Right lobe of liver (tissue), 6 donors: Measurements from ENCODE around the gene ARHGAP40. TPM values are rescaled to one million over a fixed set of nuclear protein-coding genes. Genes with fewer than 3 reads are reported as not detected.

ENCODE experiments used
- ATAC-seq, 4 donors: fragments of 200-7000 bp; cut with Tn5 transposase; one replicate each; pipeline ENCODE4 v1.9.1; 2020; ENCODE audit warnings: mild to moderate bottlenecking in 4 of 4, moderate library complexity in 4 of 4
- DNase-seq, 3 donors: peaks; one replicate each; pipeline ENCODE4 v3.0.0-alpha.2; 2020
- H3K27ac ChIP-seq, 3 donors: fragments of 200-600 bp; one replicate each; pipeline ENCODE4 v1.8.0; 2022
- H3K27me3 ChIP-seq, 2 donors: fragments of 200-600 bp; one replicate each; pipeline ENCODE4 v1.8.0; 2022
- H3K36me3 ChIP-seq, 4 donors: fragments of 200-600 bp; sonication (generic) in 1 of 4; one replicate each; pipeline versions ENCODE4 v1.5.1 to v1.8.0; 2017 to 2022; ENCODE audit warnings: control low read depth in 1 of 4
- H3K4me1 ChIP-seq, 4 donors: fragments of 200-600 bp; sonication (generic) in 1 of 4; one replicate each; pipeline versions ENCODE4 v1.5.1 to v1.8.0; 2017 to 2022; ENCODE audit warnings: control low read depth in 1 of 4
- H3K4me3 ChIP-seq, 3 donors: fragments of 200-600 bp; one replicate each; pipeline ENCODE4 v1.8.0; 2022
- H3K9me3 ChIP-seq, 4 donors: fragments of 200-600 bp; sonication (generic) in 1 of 4; one replicate each; pipeline versions ENCODE4 v1.5.1 to v1.8.0; 2017 to 2022; ENCODE audit warnings: control low read depth in 1 of 4
- POLR2A ChIP-seq: fragments of 450-650 bp; IDR thresholded peaks from one replicate; pipeline ENCODE4 v1.6.1; 2017; ENCODE audit warnings: antibody characterized with exemption, mild to moderate bottlenecking
- WGBS: methylation state at CpG from one replicate; pipeline ENCODE4 v1.1.6; 2018; ENCODE audit warnings: low coverage, low lambda C conversion rate; ENCODE audit not compliant: insufficient coverage; ENCODE audit errors: missing lambda C conversion rate; 5-methylcytosine and 5-hydroxymethylcytosine counted together
- intact Hi-C, 2 donors: fragments of 100-400 bp; cut with DNase I; formaldehyde crosslinking; loops; one replicate each; pipeline versions ENCODE4 v1.11.2 to v1.14.1; 2022
- total RNA-seq, 6 experiments: library from RNA; depleted of rRNA in 2 of 6; stranded (reverse); fragments of >200 nt in 2 of 6; fragmentation: NEBNext Ultra II Directional in 3 of 6; extraction: Animal tissue kit (Norgen Biotek cat#: 25700) in 3 of 6; gene quantifications; one replicate each; pipeline versions ENCODE4 v1.1.0 to v1.2.4, GENCODE V29; 2016 to 2023
- TF ChIP-seq, protein P1 (sequence below), 4 donors: fragments of 200-600 bp in 3 of 4; fragments of 450-650 bp in 1 of 4; IDR thresholded peaks; one replicate each; pipeline versions ENCODE4 v1.5.1 to v1.8.0; 2016 to 2022; ENCODE audit warnings: antibody characterized with exemption in 4 of 4, mild to moderate bottlenecking in 2 of 4
- donor health status: DM: no; HTN: yes; CAD: no.
- donor health status: DM: no; HTN: no; CAD: no.
- donor health status: DM: no; HTN: no; CAD: no.
- donor health status: DM: no; HTN: yes; CAD: no.
- donor health status: DM: no; HTN: yes; CAD: no.

ARHGAP40 gene
- total RNA-seq, 6 experiments from 2014 or later: 0.12 TPM; not detected in 5

DNA sequence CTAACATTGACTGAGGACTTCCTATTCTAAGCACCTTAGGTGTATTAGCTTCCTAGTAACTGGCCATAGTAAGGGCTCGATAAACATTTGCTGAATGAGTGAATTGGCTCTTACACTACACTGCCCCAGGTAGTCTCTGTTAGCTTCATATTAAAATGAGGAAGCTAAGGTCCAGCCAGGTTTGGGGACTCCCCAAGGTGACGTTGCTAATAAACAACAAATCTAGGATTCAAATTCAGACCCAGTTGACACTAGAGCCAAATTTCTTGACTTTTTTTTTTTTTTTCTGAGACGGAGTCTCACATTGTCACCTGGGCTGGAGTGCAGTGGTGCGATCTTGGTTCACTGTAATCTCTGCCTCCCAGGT lies 16.2 kb downstream of the ARHGAP40 start:
- no peaks in the 10 kb centered on the region for H3K36me3 ChIP-seq
- TF ChIP-seq, protein P1, sequence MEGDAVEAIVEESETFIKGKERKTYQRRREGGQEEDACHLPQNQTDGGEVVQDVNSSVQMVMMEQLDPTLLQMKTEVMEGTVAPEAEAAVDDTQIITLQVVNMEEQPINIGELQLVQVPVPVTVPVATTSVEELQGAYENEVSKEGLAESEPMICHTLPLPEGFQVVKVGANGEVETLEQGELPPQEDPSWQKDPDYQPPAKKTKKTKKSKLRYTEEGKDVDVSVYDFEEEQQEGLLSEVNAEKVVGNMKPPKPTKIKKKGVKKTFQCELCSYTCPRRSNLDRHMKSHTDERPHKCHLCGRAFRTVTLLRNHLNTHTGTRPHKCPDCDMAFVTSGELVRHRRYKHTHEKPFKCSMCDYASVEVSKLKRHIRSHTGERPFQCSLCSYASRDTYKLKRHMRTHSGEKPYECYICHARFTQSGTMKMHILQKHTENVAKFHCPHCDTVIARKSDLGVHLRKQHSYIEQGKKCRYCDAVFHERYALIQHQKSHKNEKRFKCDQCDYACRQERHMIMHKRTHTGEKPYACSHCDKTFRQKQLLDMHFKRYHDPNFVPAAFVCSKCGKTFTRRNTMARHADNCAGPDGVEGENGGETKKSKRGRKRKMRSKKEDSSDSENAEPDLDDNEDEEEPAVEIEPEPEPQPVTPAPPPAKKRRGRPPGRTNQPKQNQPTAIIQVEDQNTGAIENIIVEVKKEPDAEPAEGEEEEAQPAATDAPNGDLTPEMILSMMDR (IDR thresholded peaks at IDR 0.05): no peak
- TF ChIP-seq POLR2A: no peak
- 85% methylated on average over 3 of the region's 4 CpGs for whole genome bisulfite sequencing
- no peak overlapping the region for H3K27ac ChIP-seq
- no peak for ATAC-seq
- H3K27me3 ChIP-seq: no peaks in the 10 kb centered on the region
- H3K4me3 ChIP-seq: no peak overlapping the region
- H3K9me3 ChIP-seq: no peaks in the 10 kb centered on the region
- H3K4me1 ChIP-seq: no peaks in the 10 kb centered on the region
- intact Hi-C loops: no loop called here
- no peak for DNase-seq

DNA sequence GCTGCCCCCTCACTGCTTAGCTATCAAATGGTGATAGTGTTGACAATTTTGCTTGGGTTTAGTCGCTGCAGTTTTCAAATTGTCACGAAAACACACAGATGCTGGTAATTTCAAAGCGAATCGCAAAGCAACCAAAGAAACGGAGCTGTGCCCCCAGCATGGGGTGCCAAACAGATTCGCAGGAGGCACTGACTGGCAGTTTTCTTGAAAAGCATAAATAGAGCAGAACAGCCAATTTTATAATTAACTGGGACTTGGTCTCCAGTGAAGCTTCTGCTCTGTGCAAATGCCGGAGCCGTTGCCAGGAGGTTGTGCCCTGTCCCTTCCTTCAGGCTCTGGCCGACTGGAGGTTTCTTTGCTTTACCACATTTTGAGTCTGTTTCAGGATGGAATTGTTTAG lies 18.8 kb downstream of the ARHGAP40 start:
- H3K27me3 ChIP-seq: no peaks in the 10 kb centered on the region
- H3K4me3 ChIP-seq: no peak overlapping the region
- 54% methylated on average over 9 of the region's 9 CpGs for WGBS
- no peak overlapping the region for H3K27ac ChIP-seq
- H3K4me1 ChIP-seq: no peaks in the 10 kb centered on the region
- DNase-seq: no peak
- TF ChIP-seq, protein P1 (IDR thresholded peaks at IDR 0.05): no peak
- no peak for TF ChIP-seq POLR2A
- no peaks in the 10 kb centered on the region for H3K36me3 ChIP-seq
- no peaks in the 10 kb centered on the region for H3K9me3 ChIP-seq
- intact Hi-C loops: no loop called here
- no peak for ATAC-seq

DNA sequence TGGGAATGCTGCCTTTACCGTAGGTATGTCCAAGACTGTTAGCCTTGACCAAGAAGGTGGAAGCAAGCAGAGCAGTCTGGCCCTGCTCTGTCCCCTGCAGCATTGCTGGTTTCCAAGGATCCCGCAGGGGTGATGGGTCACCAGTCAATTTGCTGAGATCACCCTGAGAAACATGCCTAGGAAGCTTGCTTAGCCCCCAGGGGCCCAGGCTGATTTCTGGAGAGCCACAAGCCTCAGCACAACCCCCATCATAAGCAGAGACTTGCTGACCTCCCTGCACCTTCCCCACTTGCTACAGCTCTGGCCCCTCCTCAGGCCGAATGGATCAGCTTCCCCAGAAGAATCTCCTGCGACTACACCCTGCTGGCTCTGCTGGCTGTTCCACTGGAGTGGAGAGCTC lies 21.5 kb downstream of the ARHGAP40 start:
- Histone ChIP-seq H3K4me3 (no peak overlapping the region), H3K36me3 (no peaks in the 10 kb centered on the region), H3K9me3 (no peaks in the 10 kb centered on the region), H3K27ac (no peak overlapping the region), H3K27me3 (no peaks in the 10 kb centered on the region), H3K4me1 (no peaks in the 10 kb centered on the region)
- ATAC-seq (no peak), DNase-seq (no peak)
- 60% methylated on average over 1 of the region's 4 CpGs for WGBS
- TF ChIP-seq, protein P1 (IDR thresholded peaks at IDR 0.05): no peak
- no peak for TF ChIP-seq POLR2A
- intact Hi-C loops: no loop called here

DNA sequence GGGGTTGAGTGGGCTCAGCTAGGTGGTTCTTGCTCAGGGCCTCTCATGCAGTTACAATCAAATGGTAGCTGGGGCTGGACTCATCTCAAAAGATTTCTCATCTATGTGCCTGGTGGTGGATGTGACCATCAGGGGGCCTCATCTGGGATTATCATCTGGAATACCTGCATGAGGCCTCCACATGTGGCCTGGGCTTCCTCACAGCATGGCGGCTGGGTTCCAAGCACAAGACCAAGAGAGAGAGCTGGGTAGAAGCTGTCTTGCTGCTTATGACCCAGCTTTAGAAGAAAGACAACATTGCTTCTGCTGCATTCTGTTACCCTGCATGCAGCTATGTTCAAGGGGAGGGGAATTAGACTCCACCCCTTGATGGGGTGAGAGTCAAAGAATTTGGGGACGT lies 22.5 kb downstream of the ARHGAP40 start:
- Histone ChIP-seq H3K27me3 (no peaks in the 10 kb centered on the region), H3K27ac (no peak overlapping the region), H3K36me3 (no peaks in the 10 kb centered on the region), H3K4me3 (no peak overlapping the region), H3K4me1 (no peaks in the 10 kb centered on the region), H3K9me3 (no peaks in the 10 kb centered on the region)
- 50% methylated on average over 1 of the region's 2 CpGs for WGBS
- TF ChIP-seq POLR2A: no peak
- intact Hi-C loops: no loop called here
- DNase-seq: no peak
- no peak for ATAC-seq

DNA sequence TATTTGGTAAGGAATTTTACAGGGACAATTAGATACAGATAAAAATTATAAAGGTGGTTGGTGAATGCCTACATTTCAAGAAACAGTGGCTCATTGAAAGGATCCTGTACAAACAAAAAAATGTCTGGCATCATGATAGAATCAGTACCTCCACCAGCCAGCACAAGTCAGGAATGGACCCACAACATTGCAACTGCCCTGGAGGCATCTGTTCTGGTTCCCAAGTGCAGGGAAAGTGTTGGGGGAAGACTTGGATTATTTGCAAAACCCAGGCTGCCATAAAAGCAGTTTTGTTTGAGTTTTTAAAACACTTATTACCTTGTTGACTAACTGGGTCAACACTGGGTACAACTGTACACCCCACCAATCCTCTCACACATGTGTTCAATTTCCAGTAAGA lies 24.3 kb downstream of the ARHGAP40 start:
- intact Hi-C loops: no loop called here
- Histone ChIP-seq H3K4me3 (no peak overlapping the region), H3K36me3 (no peaks in the 10 kb centered on the region), H3K27me3 (no peaks in the 10 kb centered on the region), H3K9me3 (no peaks in the 10 kb centered on the region), H3K4me1 (no peaks in the 10 kb centered on the region), H3K27ac (no peak overlapping the region)
- ATAC-seq: no peak
- TF ChIP-seq, protein P1 (IDR thresholded peaks at IDR 0.05): no peak
- no peak for TF ChIP-seq POLR2A
- DNase-seq: no peak
